ENCODE results near the gene C3AR1.
"Not testable (repeated sequence)": the region's sequence is repeated elsewhere in the genome, so short reads cannot be mapped to it uniquely, and the experiment has no call there.

The C3AR1 gene

GRCh38 chr12:8065991-8066594 lies at the start of gene C3AR1:
Gene C3AR1 (minus strand): TSS chr12:8066359. CDS start chr12:8060185, 6,174 bp downstream.
- DNase-seq = peak; percentile 58

- not testable (repeated sequence) for DNase-seq
These were observed 47.0 kb upstream of the C3AR1 start for GRCh38 chr12:8113117-8113516.

DNA sequence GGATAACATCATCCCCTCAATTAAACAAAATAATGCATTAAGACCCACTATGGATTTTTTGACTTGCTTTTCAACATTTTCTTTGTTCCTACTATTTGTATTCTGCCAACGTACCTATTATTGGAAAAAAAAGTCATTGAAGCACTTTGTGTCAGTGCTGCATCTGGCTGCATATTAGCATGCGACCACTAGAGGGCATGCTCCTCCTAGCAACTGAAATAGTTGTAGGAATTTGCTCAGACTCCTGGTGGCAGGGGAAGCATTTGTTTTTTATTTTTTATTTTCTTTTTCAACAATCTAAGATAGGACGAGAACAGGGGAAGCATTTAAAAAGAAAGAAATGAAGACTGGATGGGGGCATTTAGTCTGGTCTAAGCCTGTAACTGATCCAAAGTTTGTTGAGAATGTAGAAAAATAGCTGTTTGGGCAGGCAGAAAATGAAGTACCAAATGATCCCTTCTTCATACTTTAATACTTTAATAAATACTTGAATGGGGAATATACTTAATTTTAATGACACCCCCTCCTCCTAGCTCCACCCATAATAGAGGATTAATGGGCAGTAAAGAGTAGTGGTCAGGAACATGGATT lies 42.7 kb upstream of the C3AR1 start:
- peak; percentile 58 for DNase-seq

- DNase-seq = no peak
These were observed 33.1 kb upstream of the C3AR1 start for GRCh38 chr12:8099235-8099634.

DNA sequence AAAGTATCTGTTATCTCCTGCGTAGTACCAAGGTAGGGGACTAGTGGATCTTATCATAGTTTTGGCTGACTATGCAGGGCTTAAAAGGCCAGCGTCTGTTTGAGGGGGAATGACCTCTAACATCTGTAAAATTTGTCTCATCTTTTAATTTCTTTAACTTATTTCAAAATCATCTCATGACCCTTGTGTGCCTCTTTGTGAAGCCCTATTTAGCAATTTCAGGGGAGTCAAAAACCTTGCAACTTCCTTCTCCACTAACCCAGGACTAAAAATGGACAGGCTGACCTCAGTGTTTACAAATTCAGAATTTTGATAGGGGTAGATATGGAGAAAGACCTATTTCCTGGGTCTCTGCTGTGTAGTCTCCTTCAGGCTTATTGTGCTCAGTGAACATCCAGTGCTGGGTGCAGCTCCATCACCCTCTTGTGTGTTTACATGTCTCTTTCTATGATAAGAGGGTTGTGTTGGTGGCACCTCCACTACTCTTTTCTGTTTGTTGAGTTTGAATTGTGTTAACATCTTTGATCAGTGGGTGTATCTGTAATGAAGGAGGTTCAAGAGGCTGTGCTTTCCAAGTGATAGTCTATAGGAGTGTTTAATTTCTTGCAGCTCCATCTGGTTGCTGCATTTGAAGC lies 30.2 kb upstream of the C3AR1 start:
- DNase-seq = no peak

DNA sequence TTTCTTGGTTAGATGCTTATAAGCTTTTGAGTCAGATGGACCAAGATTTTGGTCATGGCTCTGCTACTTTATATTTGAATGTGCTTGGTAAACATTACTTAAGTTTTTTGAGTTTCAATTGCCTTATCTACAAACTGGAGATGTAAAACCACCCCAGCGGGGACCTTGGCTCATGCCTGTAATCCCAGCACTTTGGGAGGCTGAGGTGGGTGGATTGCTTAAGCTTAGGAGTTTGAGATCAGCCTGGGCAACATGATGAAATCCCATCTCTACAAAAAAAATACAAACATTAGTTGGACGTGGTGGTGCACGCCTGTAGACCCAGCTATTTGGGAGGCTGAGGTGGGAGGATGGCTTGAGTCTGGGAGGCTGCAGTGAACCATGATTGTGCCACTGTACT lies 27.1 kb upstream of the C3AR1 start:
- no peak for DNase-seq

GRCh38 chr12:8089716-8090115 lies 23.6 kb upstream of the C3AR1 start:
- DNase-seq = no peak

DNA sequence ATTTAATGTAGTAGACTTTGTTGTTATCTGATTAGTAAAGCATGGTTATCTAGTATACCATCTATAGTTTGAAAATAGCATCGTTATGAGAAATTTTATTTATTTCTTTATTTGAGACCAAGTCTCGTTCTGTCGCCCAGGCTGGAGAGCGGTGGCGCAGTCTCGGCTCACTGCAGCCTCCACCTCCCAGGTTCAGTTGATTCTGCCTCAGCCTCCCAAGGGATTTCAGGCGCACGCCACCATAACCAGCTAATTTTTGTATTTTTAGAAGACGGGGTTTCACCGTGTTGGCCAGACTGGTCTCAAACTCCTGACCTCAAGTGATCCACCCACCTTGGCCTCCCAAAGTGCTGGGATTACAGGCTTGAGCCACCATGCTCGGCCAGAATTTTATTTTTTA lies 23.1 kb upstream of the C3AR1 start:
- DNase-seq = not testable (repeated sequence)

GRCh38 chr12:8088574-8088973 lies 22.4 kb upstream of the C3AR1 start:
- no peak for DNase-seq

DNA sequence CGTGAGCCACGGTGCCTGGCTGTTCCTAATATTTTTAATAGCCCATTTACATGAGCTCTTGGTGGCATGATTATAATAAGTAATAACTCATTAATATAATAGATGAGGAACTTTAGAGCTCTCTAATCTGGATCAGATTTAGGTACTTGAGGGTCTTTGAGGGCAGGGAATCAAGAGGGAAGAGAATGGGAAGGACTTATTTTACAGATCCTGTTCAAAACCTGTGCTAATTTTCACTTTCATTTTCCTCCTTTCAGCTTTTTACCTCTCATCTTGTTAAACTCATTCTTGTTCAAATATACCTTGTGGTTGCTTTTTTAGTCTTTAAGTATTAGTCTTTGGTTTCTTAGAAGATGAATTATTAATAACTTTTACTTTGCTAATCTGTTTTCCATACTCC lies 21.5 kb upstream of the C3AR1 start:
- DNase-seq = no peak

DNA sequence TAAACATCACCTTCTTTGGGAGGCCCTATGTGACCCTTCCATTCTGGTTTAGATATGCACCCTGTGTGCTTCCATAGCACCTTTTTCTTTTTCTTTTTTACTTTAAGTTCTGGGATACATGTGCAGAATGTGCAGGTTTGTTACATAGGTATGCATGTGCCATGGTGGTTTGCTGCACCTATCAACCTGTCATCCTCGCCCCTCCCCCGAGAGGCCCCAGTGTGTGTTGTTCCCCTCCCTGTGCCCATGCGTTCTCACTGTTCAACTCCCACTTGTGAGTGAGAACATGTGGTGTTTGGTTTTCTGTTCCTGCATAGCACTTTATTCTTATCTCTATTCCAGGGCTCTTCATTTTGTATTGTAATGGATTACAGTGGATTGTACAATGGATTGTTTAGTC lies 18.2 kb upstream of the C3AR1 start:
- DNase-seq = not testable (repeated sequence)

- no peak for DNase-seq
These were observed 16.6 kb upstream of the C3AR1 start for GRCh38 chr12:8082808-8083100.

GRCh38 chr12:8081251-8081920 lies 15.2 kb upstream of the C3AR1 start:
- DNase-seq = no peak

DNA sequence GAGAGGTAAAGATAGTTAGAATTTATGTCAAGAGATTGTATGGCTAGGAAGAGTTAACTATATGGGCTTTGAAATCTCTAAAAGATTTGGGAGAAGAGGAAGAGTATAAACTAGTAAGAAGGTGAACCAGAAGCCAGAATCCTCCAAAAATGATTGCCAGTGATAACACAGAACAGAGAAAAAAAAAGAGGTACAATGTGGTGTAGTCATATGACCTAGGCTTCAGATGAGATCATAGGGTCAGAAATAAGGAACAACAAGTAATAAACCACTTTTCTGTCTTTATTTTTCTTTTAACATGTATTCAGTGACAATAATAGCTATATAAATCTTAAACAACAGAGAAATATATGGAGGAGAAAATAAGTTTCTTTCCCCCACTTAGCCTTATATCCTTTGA lies 14.0 kb upstream of the C3AR1 start:
- DNase-seq = no peak

DNA sequence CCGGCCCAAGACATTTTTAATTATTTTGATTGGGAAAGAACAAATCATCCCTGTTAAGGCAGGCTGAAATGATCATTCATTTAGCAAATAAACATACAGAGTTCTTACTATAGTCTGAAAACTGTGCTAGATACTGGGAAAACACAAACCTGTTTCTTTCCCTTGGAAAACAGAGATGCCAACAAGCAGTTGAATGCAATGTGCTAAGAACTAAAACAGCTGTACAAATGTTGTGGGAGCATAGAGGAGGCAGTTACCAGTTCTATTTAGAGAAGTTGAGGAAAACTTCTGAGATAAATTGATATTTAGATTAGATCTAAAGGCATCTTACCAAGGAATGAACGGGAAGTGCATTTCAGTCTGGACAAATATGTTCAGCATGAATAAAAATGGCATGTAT lies 12.8 kb upstream of the C3AR1 start:
- DNase-seq = no peak

DNA sequence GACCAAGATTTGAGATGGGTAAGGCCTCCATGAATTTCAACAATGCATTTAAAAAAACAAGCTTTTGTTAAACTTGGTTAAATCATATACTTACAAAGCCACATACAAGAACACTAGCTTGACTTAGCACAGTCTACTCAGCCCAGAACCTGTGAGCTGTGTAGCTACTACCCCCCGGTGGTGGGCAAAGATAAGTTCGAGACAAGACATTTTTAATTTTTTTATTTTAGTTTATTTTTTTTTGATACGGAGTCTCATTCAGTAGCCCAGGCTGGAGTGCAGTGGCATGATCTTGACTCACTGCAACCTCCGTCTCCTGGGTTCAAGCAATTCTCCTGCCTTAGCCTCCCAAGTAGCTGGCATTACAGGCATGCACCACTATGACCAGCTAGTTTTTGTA lies 12.2 kb upstream of the C3AR1 start:
- no peak for DNase-seq

- no peak for DNase-seq
These were observed 11.0 kb upstream of the C3AR1 start for GRCh38 chr12:8077207-8077606.

DNA sequence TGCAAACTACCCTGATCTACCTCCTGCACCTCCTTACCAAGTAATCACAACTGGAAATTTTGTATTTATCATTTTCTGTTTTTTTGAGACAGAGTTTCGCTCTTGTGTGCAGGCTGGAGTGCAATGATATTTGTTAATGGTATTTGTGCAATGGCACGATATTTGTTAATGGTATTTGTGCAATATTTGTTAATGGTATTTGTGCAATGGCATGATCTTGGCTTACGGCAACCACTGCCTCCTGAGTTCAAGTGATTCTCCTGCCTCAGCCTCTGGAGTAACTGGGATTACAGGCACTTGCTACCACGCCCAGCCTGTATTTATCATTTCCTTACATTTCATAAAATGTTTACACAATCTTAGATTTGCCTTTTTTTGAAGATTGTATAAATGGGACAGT lies 10.2 kb upstream of the C3AR1 start:
- DNase-seq = no peak

GRCh38 chr12:8075935-8076334 lies 9.8 kb upstream of the C3AR1 start:
- no peak for DNase-seq

DNA sequence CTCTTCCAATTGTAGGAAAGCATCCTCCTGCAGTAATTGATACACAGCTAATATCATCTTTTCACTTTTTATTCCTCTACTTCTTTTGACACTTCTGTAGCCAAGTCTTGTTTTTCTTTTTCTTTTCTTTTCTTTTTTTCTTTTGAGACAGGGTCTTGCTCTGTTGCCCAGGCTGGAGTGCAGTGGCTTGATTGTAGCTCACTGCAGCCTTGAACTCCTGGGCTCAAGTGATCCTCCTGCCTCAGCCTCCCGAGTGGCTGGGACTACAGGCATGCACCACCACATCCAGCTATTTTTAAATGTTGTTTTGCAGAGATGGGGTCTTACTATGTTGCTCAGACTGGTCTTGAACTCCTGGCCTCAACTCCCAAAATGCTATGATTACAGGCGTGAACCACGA lies 5.7 kb upstream of the C3AR1 start:
- not testable (repeated sequence) for DNase-seq

DNA sequence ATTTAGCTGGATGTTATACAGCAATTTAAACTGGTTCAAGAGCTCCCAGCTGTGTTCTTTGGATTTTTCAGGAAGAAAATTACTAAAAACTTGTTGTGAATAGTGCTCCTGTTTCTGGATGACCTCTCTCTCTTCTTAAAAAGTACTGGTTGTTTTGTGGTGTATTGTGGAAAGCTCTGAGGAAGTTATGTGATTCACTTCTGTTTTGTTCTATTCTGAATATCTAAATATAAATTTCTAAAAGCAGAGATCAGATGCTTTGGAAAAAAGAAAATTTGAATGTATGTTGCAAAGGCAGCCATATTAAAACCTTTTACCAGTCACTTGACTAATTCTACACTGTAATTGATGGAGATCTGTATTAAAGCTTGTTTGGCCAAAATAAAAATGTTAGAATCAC lies 3.4 kb upstream of the C3AR1 start:
- no peak for DNase-seq

- DNase-seq = no peak
These were observed 2.0 kb downstream of the C3AR1 start for GRCh38 chr12:8064131-8064530.

GRCh38 chr12:8058506-8058905 lies 7.7 kb downstream of the C3AR1 start:
- DNase-seq = no peak

GRCh38 chr12:8057839-8058238 lies 8.3 kb downstream of the C3AR1 start:
- DNase-seq = no peak

All from KG1 (cell line).